Measurements from ENCODE around the gene NNT.

DNA sequence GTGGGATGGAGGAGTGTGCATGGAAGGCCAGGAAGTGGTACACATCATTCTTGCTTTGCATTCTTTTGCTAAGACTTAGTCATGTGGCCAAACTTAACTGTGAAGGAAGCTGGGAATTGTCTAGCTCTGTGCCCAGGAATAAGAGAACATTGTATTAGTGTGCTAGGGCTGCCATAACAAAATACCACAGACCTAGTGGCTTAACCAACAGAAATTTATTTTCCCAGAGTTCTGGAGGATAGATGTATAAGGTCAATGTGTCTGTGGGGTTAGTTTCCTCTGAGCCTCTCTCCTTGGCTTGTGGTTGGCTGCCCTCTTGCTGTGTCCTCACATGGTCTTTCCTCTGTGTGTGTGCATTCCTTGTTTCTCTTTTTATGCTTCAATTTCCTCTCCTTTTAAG, 32.4 kb downstream of the NNT start:
- no peak for TF ChIP-seq ZNF274 (IDR thresholded peaks at IDR 0.05; ENCODE audit: low read depth, low read length)
- no peak for TF ChIP-seq YY1 (IDR thresholded peaks at IDR 0.05; ENCODE audit: insufficient read depth, insufficient read length)
- no peak for TF ChIP-seq SUZ12 (IDR thresholded peaks at IDR 0.05; ENCODE audit: extremely low read depth, insufficient read depth, insufficient read length)

All from NT2/D1 (cell line).